Osteocyte (in vitro differentiated cells): Measurements from ENCODE around the gene FGD4. TPM values are rescaled to one million over a fixed set of nuclear protein-coding genes. Genes with fewer than 3 reads are reported as not detected.

Experiments used
- DNase-seq: peaks from one replicate; pipeline ENCODE4 v3.0.0; 2021; ENCODE audit warnings: mixed read lengths; ENCODE audit not compliant: unreplicated experiment; ENCODE audit errors: extremely low spot score
- H3K27ac Mint-ChIP-seq: one replicate; pipeline ENCODE4 v1.8.0; 2021; ENCODE audit warnings: mild to moderate bottlenecking, mixed read lengths; ENCODE audit not compliant: unreplicated experiment
- H3K27me3 Mint-ChIP-seq: one replicate; pipeline ENCODE4 v1.8.0; 2021; ENCODE audit warnings: mixed read lengths; ENCODE audit not compliant: unreplicated experiment
- H3K36me3 Mint-ChIP-seq: one replicate; pipeline ENCODE4 v1.8.0; 2021; ENCODE audit warnings: mixed read lengths; ENCODE audit not compliant: unreplicated experiment
- H3K4me1 Mint-ChIP-seq: one replicate; pipeline ENCODE4 v1.8.0; 2021; ENCODE audit warnings: mixed read lengths; ENCODE audit not compliant: unreplicated experiment
- H3K4me3 Mint-ChIP-seq: one replicate; pipeline ENCODE4 v1.8.0; 2021; ENCODE audit warnings: mild to moderate bottlenecking, moderate library complexity, mixed read lengths; ENCODE audit not compliant: unreplicated experiment
- H3K9me3 Mint-ChIP-seq: one replicate; pipeline ENCODE4 v1.8.0; 2021; ENCODE audit warnings: mixed read lengths; ENCODE audit not compliant: unreplicated experiment
- CTCF ChIP-seq: fragments of 200-600 bp; sonication (generic); IDR thresholded peaks from 2 replicates; pipeline ENCODE4 v1.5.0; 2021; ENCODE audit warnings: antibody characterized with exemption, mild to moderate bottlenecking, moderate library complexity
- total RNA-seq: library from RNA; stranded (reverse); gene quantifications from 2 replicates; pipeline ENCODE4 v1.2.1, GENCODE V29; 2021

Gene FGD4
- total RNA-seq, 1 donor from 2014 or later, result 8.0 TPM

DNA sequence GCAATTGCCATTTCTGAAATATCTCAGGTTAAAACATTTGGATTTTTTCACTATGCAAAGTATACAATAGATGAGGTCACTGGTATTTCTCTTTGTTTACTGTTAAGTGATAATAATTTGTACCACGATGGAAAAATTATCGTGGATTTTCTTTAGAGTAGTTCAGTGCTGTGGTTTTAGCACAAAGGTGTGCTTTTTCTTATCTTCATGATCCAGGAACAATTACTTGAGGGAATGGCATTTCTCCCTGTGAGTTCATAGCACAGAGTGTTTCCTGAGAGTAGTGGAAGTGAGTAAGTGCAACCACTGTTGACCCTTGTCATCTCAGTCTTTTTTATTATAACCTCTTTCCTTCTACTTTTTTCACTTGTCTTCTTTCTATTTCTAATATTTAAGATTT is 86.8 kb downstream of the FGD4 start:
- TF ChIP-seq CTCF, result no peak
- H3K4me1 Mint-ChIP-seq, result no peaks in the 10 kb centered on the region
- H3K27me3 Mint-ChIP-seq, result no peaks in the 10 kb centered on the region
- no peaks in the 10 kb centered on the region for H3K9me3 Mint-ChIP-seq
- H3K36me3 Mint-ChIP-seq, result no peaks in the 10 kb centered on the region
- H3K4me3 Mint-ChIP-seq, result no peak overlapping the region
- H3K27ac Mint-ChIP-seq, result no peak overlapping the region
- no peak for DNase-seq

GRCh38 chr12:32488132-32488531 is 88.8 kb downstream of the FGD4 start:
- H3K27ac Mint-ChIP-seq, result no peak overlapping the region

DNA sequence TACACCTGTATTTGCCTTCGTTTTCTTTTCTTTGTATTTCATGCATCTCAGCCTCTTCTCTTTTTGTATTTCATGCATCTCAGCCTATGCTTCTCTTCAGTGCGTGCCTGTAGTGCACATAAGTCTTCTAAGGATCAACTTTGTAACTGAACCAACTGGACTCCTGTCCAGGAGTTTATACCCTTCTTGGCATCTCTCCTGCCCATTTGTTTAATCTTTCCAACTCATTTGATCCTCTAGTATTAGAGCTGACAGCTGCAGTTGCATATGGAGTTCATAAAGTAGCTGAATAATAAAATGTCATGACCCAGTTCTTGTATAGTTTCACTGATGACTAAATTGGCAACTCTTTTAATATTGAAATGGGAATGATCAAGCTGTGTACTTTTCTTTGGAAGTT is 89.7 kb downstream of the FGD4 start:
- Mint-ChIP-seq H3K4me3 (no peak overlapping the region), H3K27ac (no peak overlapping the region), H3K27me3 (no peaks in the 10 kb centered on the region), H3K4me1 (no peaks in the 10 kb centered on the region), H3K9me3 (no peaks in the 10 kb centered on the region), H3K36me3 (no peaks in the 10 kb centered on the region)
- TF ChIP-seq CTCF, result no peak
- DNase-seq, result no peak

More at GRCh38 chr12:32488132-32488531, 88.8 kb downstream of the FGD4 start:
- DNase-seq, result no peak
- H3K27me3 Mint-ChIP-seq, result no peaks in the 10 kb centered on the region
- no peak for TF ChIP-seq CTCF
- no peaks in the 10 kb centered on the region for H3K4me1 Mint-ChIP-seq
- H3K4me3 Mint-ChIP-seq, result no peak overlapping the region
- H3K36me3 Mint-ChIP-seq, result no peaks in the 10 kb centered on the region
- H3K9me3 Mint-ChIP-seq, result no peaks in the 10 kb centered on the region

DNA sequence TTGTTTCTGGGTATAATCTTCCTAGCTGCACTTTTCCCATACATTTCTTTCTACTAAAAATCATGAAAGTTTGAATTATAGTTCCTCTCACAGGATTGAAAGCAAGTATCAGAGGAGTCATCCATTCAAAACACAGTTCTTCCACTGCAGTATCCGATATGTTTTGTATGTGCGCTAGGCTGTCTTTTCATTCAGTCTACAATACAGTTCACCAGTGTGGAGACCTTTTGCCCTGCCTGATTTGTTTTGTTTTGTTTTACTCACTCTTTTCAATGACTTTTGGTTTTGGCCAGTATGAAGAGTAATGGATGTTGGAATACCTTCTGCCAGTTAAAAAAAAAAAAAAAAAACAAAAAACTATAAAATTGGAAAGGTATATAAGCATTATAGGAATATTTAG is 91.4 kb downstream of the FGD4 start:
- Mint-ChIP-seq H3K9me3 (no peaks in the 10 kb centered on the region), H3K4me1 (no peaks in the 10 kb centered on the region), H3K27me3 (no peaks in the 10 kb centered on the region), H3K27ac (no peak overlapping the region), H3K4me3 (no peak overlapping the region), H3K36me3 (no peaks in the 10 kb centered on the region)
- TF ChIP-seq CTCF, result no peak
- no peak for DNase-seq

DNA sequence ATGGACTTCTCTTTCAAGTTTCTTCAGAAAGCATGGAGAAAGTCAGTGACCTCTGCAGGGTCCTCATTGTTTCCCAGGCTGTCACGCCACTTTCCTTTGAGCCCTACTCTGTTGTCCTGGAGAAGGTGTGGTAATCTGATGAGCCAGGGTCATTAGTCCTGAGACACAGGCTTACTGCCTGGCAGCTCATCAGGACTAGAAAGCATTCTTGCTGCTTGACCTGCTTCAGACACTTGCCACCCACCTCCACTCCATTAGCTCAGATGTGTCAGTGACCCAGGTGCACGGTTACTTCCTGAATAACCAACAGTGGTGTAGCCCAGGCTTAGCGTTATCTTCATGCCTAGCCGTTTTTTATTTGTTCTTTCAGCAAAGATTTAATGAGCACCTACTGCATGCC is 93.9 kb downstream of the FGD4 start:
- Mint-ChIP-seq H3K27me3 (no peaks in the 10 kb centered on the region), H3K4me3 (no peak overlapping the region), H3K36me3 (no peaks in the 10 kb centered on the region), H3K9me3 (no peaks in the 10 kb centered on the region), H3K4me1 (no peaks in the 10 kb centered on the region), H3K27ac (no peak overlapping the region)
- no peak for TF ChIP-seq CTCF
- no peak for DNase-seq
